Keratinocyte (primary cell): ENCODE results near the gene NOX5. TPM values are rescaled to one million over a fixed set of nuclear protein-coding genes. Genes with fewer than 3 reads are reported as not detected.

Source experiments
- DNase-seq: peaks from one replicate; pipeline ENCODE4 v3.0.0-alpha.2; 2011; ENCODE audit warnings: low read depth, missing footprints, low spot score
- FAIRE-seq: peaks from 2 replicates; lab custom pipeline; 2011; peaks lifted over from hg19 to GRCh38; lab: Jason Lieb, UNC
- H2AFZ ChIP-seq: 2 replicates; pipeline ENCODE4 v1.6.0; 2012; ENCODE audit warnings: low read length, control low read depth, inconsistent platforms; ENCODE audit not compliant: control insufficient read depth
- H3K27ac ChIP-seq: 2 replicates; pipeline ENCODE4 v1.5.1; 2011; ENCODE audit warnings: low read length; ENCODE audit not compliant: control insufficient read depth, insufficient read depth
- H3K27me3 ChIP-seq: 3 replicates; pipeline ENCODE4 v1.6.0; 2011; ENCODE audit warnings: low read length; ENCODE audit not compliant: control insufficient read depth, insufficient read depth; ENCODE audit errors: extremely low read depth
- H3K36me3 ChIP-seq, 2 experiments: 2 replicates in 1 of 2; 3 replicates in 1 of 2; pipeline ENCODE4 v1.5.1; 2011; ENCODE audit warnings: low read length in 2 of 2, mild to moderate bottlenecking in 1 of 2; ENCODE audit not compliant: control insufficient read depth in 2 of 2, insufficient read depth in 2 of 2; ENCODE audit errors: extremely low read depth in 1 of 2
- H3K4me1 ChIP-seq: 3 replicates; pipeline ENCODE4 v1.5.1; 2011; ENCODE audit warnings: low read length; ENCODE audit not compliant: control insufficient read depth, insufficient read depth; ENCODE audit errors: extremely low read depth
- H3K4me2 ChIP-seq: 3 replicates; pipeline ENCODE4 v1.6.0; 2011; ENCODE audit warnings: low read depth, low read length; ENCODE audit not compliant: control insufficient read depth, insufficient read depth; ENCODE audit errors: extremely low read depth
- H3K4me3 ChIP-seq, 3 experiments: fragments of 200-600 bp in 1 of 3; sonication (generic) in 1 of 3; 2 replicates in 2 of 3; 3 replicates in 1 of 3; pipeline ENCODE4 v1.5.1; 2011 to 2016; ENCODE audit warnings: low read length in 3 of 3, mild to moderate bottlenecking in 3 of 3, control low read depth in 2 of 3, inconsistent platforms in 1 of 3, low read depth in 1 of 3, mixed read lengths in 1 of 3, mixed run types in 1 of 3, moderate library complexity in 1 of 3; ENCODE audit not compliant: control insufficient read depth in 2 of 3, insufficient read depth in 2 of 3; ENCODE audit errors: extremely low read depth in 1 of 3
- H3K79me2 ChIP-seq: 2 replicates; pipeline ENCODE4 v1.6.0; 2012; ENCODE audit warnings: low read length; ENCODE audit not compliant: control insufficient read depth, insufficient read depth
- H3K9ac ChIP-seq: 3 replicates; pipeline ENCODE4 v1.6.0; 2011; ENCODE audit warnings: low read length; ENCODE audit not compliant: control insufficient read depth, insufficient read depth; ENCODE audit errors: extremely low read depth
- H3K9me1 ChIP-seq: 3 replicates; pipeline ENCODE4 v1.6.0; 2011; ENCODE audit warnings: low read length; ENCODE audit not compliant: control insufficient read depth, insufficient read depth; ENCODE audit errors: extremely low read depth
- H3K9me3 ChIP-seq: 2 replicates; pipeline ENCODE4 v1.5.1; 2012; ENCODE audit warnings: low read depth, low read length; ENCODE audit not compliant: control insufficient read depth
- H4K20me1 ChIP-seq: 3 replicates; pipeline ENCODE4 v1.6.0; 2011; ENCODE audit warnings: low read length; ENCODE audit not compliant: control insufficient read depth, insufficient read depth; ENCODE audit errors: extremely low read depth
- CTCF ChIP-seq, 3 experiments: IDR thresholded peaks in 1 of 3; conservative IDR thresholded peaks in 1 of 3; optimal IDR thresholded peaks in 1 of 3; 2 replicates in 2 of 3; 3 replicates in 1 of 3; pipeline versions ENCODE3 to v1.5.1; 2011; ENCODE audit warnings: low read length in 3 of 3, mild to moderate bottlenecking in 3 of 3, moderate library complexity in 2 of 3, control low read depth in 1 of 3, inconsistent platforms in 1 of 3; ENCODE audit not compliant: insufficient read depth in 2 of 3; ENCODE audit errors: extremely low read depth in 1 of 3
- EZH2 ChIP-seq: IDR thresholded peaks from one replicate; pipeline ENCODE4 v1.6.1; 2012; ENCODE audit warnings: inconsistent platforms, mild to moderate bottlenecking, low read length, moderate library complexity
- dilution Hi-C: fragments of 300-500 bp; cut with MboI; formaldehyde crosslinking; loops from one replicate; pipeline ENCODE4 v1.7.0; 2020; ENCODE audit warnings: low sequenced_read_pairs; ENCODE audit not compliant: extremely low pct_ligation_motif_present
- polyA plus RNA-seq, 5 experiments: library from polyadenylated mRNA; depleted of rRNA in 3 of 5; stranded (reverse) in 3 of 5; stranded (forward) in 1 of 5; unstranded in 1 of 5; fragments of >200 nt; gene quantifications; 1 replicate in 1 of 5; 2 replicates in 3 of 5; 3 replicates in 1 of 5; pipeline versions ENCODE4 v1.2.1 to v1.2.3, GENCODE V29; 2011 to 2012; ENCODE audit warnings: missing spikeins in 2 of 5, low read depth in 1 of 5, low replicate concordance in 1 of 5

Gene NOX5
- polyA plus RNA-seq, 1 donor (not counting 4 experiments of a cell fraction or from before 2014, with no cell fraction given) = 0.16 TPM

GRCh38 chr15:69076756-69077155 is 62.3 kb downstream of the NOX5 start:
- H3K4me3 ChIP-seq = no peak overlapping the region
- no peak overlapping the region for H2AFZ ChIP-seq
- H3K4me1 ChIP-seq = peaks cover 21% of the 10 kb centered on the region
- DNase-seq (no peak), FAIRE-seq (no peak)
- H3K79me2 ChIP-seq = no peaks in the 10 kb centered on the region
- H3K9me3 ChIP-seq = no peaks in the 10 kb centered on the region
- no peak overlapping the region for H3K27ac ChIP-seq
- no peak overlapping the region for H3K4me2 ChIP-seq
- H4K20me1 ChIP-seq = no peaks in the 10 kb centered on the region
- no peaks in the 10 kb centered on the region for H3K27me3 ChIP-seq
- H3K36me3 ChIP-seq = no peaks in the 10 kb centered on the region
- no peaks in the 10 kb centered on the region for H3K9me1 ChIP-seq
- TF ChIP-seq EZH2 (no peak), CTCF (optimal IDR thresholded peaks at IDR 0.05 in 1 of 3, IDR thresholded peaks at IDR 0.05 in 1 of 3, conservative IDR thresholded peaks at IDR 0.05 in 1 of 3; ENCODE audit: extremely low read depth in 1 of 3, insufficient read depth in 2 of 3, low read length in 3 of 3) (no peak)
- dilution Hi-C loops = no loop called here
- H3K9ac ChIP-seq = no peak overlapping the region

GRCh38 chr15:69078638-69079037 is 64.1 kb downstream of the NOX5 start:
- Histone ChIP-seq H2AFZ (no peak overlapping the region), H3K79me2 (no peaks in the 10 kb centered on the region), H3K4me3 (no peak overlapping the region), H3K9me3 (no peaks in the 10 kb centered on the region), H3K4me2 (no peak overlapping the region), H3K9ac (no peak overlapping the region), H4K20me1 (no peaks in the 10 kb centered on the region), H3K27me3 (no peaks in the 10 kb centered on the region), H3K27ac (no peak overlapping the region), H3K4me1 (peaks cover 21% of the 10 kb centered on the region), H3K9me1 (no peaks in the 10 kb centered on the region), H3K36me3 (no peaks in the 10 kb centered on the region)
- dilution Hi-C loops = no loop called here
- FAIRE-seq (no peak), DNase-seq (no peak)
- no peak for TF ChIP-seq EZH2
